IMR-90 (cell line): ENCODE data around the gene RHOH. TPM values are rescaled to one million over a fixed set of nuclear protein-coding genes. Genes with fewer than 3 reads are reported as not detected.

Experiments
- ATAC-seq: fragments of 200-7000 bp; cut with Tn5 transposase; 2 replicates; pipeline ENCODE4 v1.9.1; 2020; ENCODE audit warnings: low read depth, mild to moderate bottlenecking, moderate library complexity
- BruUV-seq: library from RNA; stranded (reverse); fragments of 400-500 nt; replicated peaks from 2 replicates; lab custom pipeline; 2021; lab: Mats Ljungman, UMichigan
- CTCF ChIA-PET: fragments of 300-600 bp; formaldehyde crosslinking; extraction: SDS; loops from one replicate; lab custom pipeline; 2021; ENCODE audit warnings: antibody characterized with exemption; lab: Yijun Ruan, JAX
- POLR2A ChIA-PET: fragments of 300-600 bp; sonication (Branson Sonifier 250); formaldehyde crosslinking; loops from one replicate; lab custom pipeline; 2022; ENCODE audit warnings: antibody characterized with exemption; ENCODE audit not compliant: unreplicated experiment; lab: Charles Lee
- DNase-seq: peaks from one replicate; pipeline ENCODE4 v3.0.0; 2013
- H2AFZ ChIP-seq: replicated peaks from 2 replicates; pipeline ENCODE3; 2013; ENCODE audit warnings: low read length, mild to moderate bottlenecking; ENCODE audit not compliant: poor library complexity
- H2AK5ac ChIP-seq: 2 replicates; pipeline ENCODE4 v1.6.1; 2013; ENCODE audit warnings: low read depth, low read length, inconsistent platforms
- H2AK9ac ChIP-seq: replicated peaks from 2 replicates; pipeline ENCODE3; 2013; ENCODE audit warnings: mild to moderate bottlenecking, low read depth, low read length, moderate library complexity; ENCODE audit not compliant: poor library complexity
- H2BK120ac ChIP-seq: 2 replicates; pipeline ENCODE4 v1.6.1; 2013; ENCODE audit warnings: low read depth, low read length, inconsistent platforms
- H2BK15ac ChIP-seq: 3 replicates; pipeline ENCODE4 v1.6.1; 2013; ENCODE audit warnings: low read depth, low read length, inconsistent platforms
- H2BK20ac ChIP-seq: 2 replicates; pipeline ENCODE4 v1.6.1; 2013; ENCODE audit warnings: low read depth, mild to moderate bottlenecking, inconsistent platforms, low read length, moderate library complexity
- H2BK5ac ChIP-seq: 2 replicates; pipeline ENCODE4 v1.6.1; 2013; ENCODE audit warnings: mild to moderate bottlenecking, low read depth, low read length, inconsistent platforms; ENCODE audit not compliant: poor library complexity, severe bottlenecking
- H3K14ac ChIP-seq: replicated peaks from 2 replicates; pipeline ENCODE4 v1.6.1; 2013; ENCODE audit warnings: low read depth, low read length, inconsistent platforms
- H3K18ac ChIP-seq: 2 replicates; pipeline ENCODE4 v1.6.1; 2013; ENCODE audit warnings: low read depth, low read length, control low read depth
- H3K23ac ChIP-seq: 2 replicates; pipeline ENCODE4 v1.6.1; 2013; ENCODE audit warnings: low read depth, low read length, inconsistent platforms
- H3K27ac ChIP-seq: 2 replicates; pipeline ENCODE4 v1.5.1; 2013; ENCODE audit warnings: mild to moderate bottlenecking, control low read depth, low read length; ENCODE audit not compliant: insufficient read depth
- H3K27me3 ChIP-seq: 2 replicates; pipeline ENCODE4 v1.6.1; 2013; ENCODE audit warnings: low read length; ENCODE audit not compliant: control insufficient read depth, insufficient read depth
- H3K36me3 ChIP-seq: 2 replicates; pipeline ENCODE4 v1.6.1; 2013; ENCODE audit warnings: low read length, mixed read lengths; ENCODE audit not compliant: control insufficient read depth, insufficient read depth
- H3K4ac ChIP-seq: 2 replicates; pipeline ENCODE4 v1.6.1; 2013; ENCODE audit warnings: low read depth, low read length, inconsistent platforms
- H3K4me1 ChIP-seq: 2 replicates; pipeline ENCODE4 v1.6.1; 2013; ENCODE audit warnings: low read length, mixed read lengths; ENCODE audit not compliant: control insufficient read depth, insufficient read depth
- H3K4me2 ChIP-seq: 2 replicates; pipeline ENCODE4 v1.6.1; 2013; ENCODE audit warnings: low read depth, mild to moderate bottlenecking, control low read depth, low read length, moderate library complexity
- H3K4me3 ChIP-seq: 2 replicates; pipeline ENCODE4 v1.5.1; 2013; ENCODE audit warnings: low read depth, mild to moderate bottlenecking, control low read depth, low read length, moderate library complexity; ENCODE audit not compliant: insufficient read depth
- H3K56ac ChIP-seq: 2 replicates; pipeline ENCODE4 v1.6.1; 2013; ENCODE audit warnings: low read length, inconsistent platforms; ENCODE audit not compliant: insufficient read depth; ENCODE audit errors: extremely low read depth
- H3K79me1 ChIP-seq, 2 experiments: 2 replicates each; pipeline ENCODE4 v1.6.1; 2013; ENCODE audit warnings: low read length in 2 of 2, inconsistent platforms in 1 of 2, low read depth in 1 of 2
- H3K9ac ChIP-seq: 2 replicates; pipeline ENCODE4 v1.6.1; 2013; ENCODE audit warnings: low read depth, low read length, control low read depth
- H3K9me1 ChIP-seq: 2 replicates; pipeline ENCODE4 v1.6.1; 2013; ENCODE audit warnings: low read length, inconsistent platforms; ENCODE audit not compliant: insufficient read depth
- H3K9me3 ChIP-seq: 2 replicates; pipeline ENCODE4 v1.6.1; 2013; ENCODE audit warnings: low read length; ENCODE audit not compliant: control insufficient read depth, insufficient read depth
- H4K20me1 ChIP-seq: 2 replicates; pipeline ENCODE4 v1.6.1; 2013; ENCODE audit warnings: low read length, inconsistent platforms; ENCODE audit not compliant: insufficient read depth
- H4K5ac ChIP-seq: 2 replicates; pipeline ENCODE4 v1.6.1; 2013; ENCODE audit warnings: mild to moderate bottlenecking, low read depth, low read length, control low read depth
- H4K8ac ChIP-seq, 2 experiments: 2 replicates each; pipeline ENCODE4 v1.6.1; 2013; ENCODE audit warnings: low read depth in 2 of 2, low read length in 2 of 2, control low read depth in 1 of 2, inconsistent platforms in 1 of 2
- H4K91ac ChIP-seq: 2 replicates; pipeline ENCODE4 v1.6.1; 2013; ENCODE audit warnings: low read depth, low read length, inconsistent platforms; ENCODE audit not compliant: insufficient read depth
- CEBPB ChIP-seq: IDR thresholded peaks from 2 replicates; pipeline ENCODE4 v1.6.1; 2012; ENCODE audit warnings: low read depth, low read length, improper control_type of control experiment
- CTCF ChIP-seq: conservative IDR thresholded peaks from 2 replicates; pipeline ENCODE4 v1.5.1; 2012; ENCODE audit warnings: mild to moderate bottlenecking, low read depth, low read length, improper control_type of control experiment
- ELK1 ChIP-seq: fragments of 150-350 bp; IDR thresholded peaks from 2 replicates; pipeline ENCODE4 v1.6.1; 2016; ENCODE audit warnings: low read depth, mild to moderate bottlenecking, low read length, moderate library complexity, borderline replicate concordance
- RAD21 ChIP-seq: IDR thresholded peaks from 2 replicates; pipeline ENCODE4 v1.6.1; 2012; ENCODE audit warnings: low read length, improper control_type of control experiment
- WGBS, 2 experiments: methylation state at CpG; one replicate each; pipeline versions ENCODE4 v1.1.5 to v1.1.7; 2013; ENCODE audit warnings: missing lambda C conversion rate in 2 of 2; ENCODE audit not compliant: insufficient read length in 1 of 2; ENCODE audit errors: extremely low coverage in 2 of 2; 5-methylcytosine and 5-hydroxymethylcytosine counted together
- dilution Hi-C: fragments of 300-500 bp; cut with HindIII; formaldehyde crosslinking; loops from one replicate; pipeline ENCODE4 v1.14.3; 2018; ENCODE audit warnings: low sequenced_read_pairs; ENCODE audit not compliant: unreplicated experiment
- in situ Hi-C: fragments of 300-500 bp; cut with MboI; formaldehyde crosslinking; loops from 3 replicates; pipeline ENCODE4 v1.14.3; 2019; ENCODE audit warnings: low sequenced_read_pairs, inconsistent platforms, mixed read lengths
- intact Hi-C: fragments of 100-400 bp; cut with micrococcal nuclease; formaldehyde crosslinking; loops from 2 replicates; pipeline ENCODE4 v1.10.0; 2022
- polyA plus RNA-seq, 3 experiments: library from polyadenylated mRNA; depleted of rRNA; stranded (reverse); fragments of >200 nt; gene quantifications; 2 replicates each; pipeline ENCODE4 v1.2.3, GENCODE V29; 2012; ENCODE audit warnings: low replicate concordance in 1 of 3
- total RNA-seq: library from RNA; depleted of rRNA; stranded (reverse); fragments of >200 nt; gene quantifications from 2 replicates; pipeline ENCODE4 v1.2.3, GENCODE V29; 2012

RHOH gene
- total and polyA plus RNA-seq, 2 of the 4 experiments (the other 2 are of a cell fraction) = not detected

GRCh38 chr4:40214661-40215418 lies 18.0 kb downstream of the RHOH start:
- dilution Hi-C loops (no loop called here), in situ Hi-C loops (no loop called here), intact Hi-C loops (no loop called here)
- no peak overlapping the region for H2AK9ac ChIP-seq
- no peak overlapping the region for H3K18ac ChIP-seq
- H2AFZ ChIP-seq = no peak overlapping the region
- DNase-seq = no peak
- no peaks in the 10 kb centered on the region for H3K36me3 ChIP-seq
- no peak overlapping the region for H3K56ac ChIP-seq
- no TSS peak for BruUV-seq
- no peak overlapping the region for H3K23ac ChIP-seq
- H3K79me1 ChIP-seq = no peaks in the 10 kb centered on the region
- ATAC-seq = no peak
- H3K9me1 ChIP-seq = no peaks in the 10 kb centered on the region
- no peak overlapping the region for H4K8ac ChIP-seq
- no peak overlapping the region for H3K27ac ChIP-seq
- H3K9me3 ChIP-seq = no peaks in the 10 kb centered on the region
- no peaks in the 10 kb centered on the region; the same call in 1 of the 2 replicates for H3K27me3 ChIP-seq
- H4K20me1 ChIP-seq = no peaks in the 10 kb centered on the region
- no peak overlapping the region for H4K5ac ChIP-seq
- no peak overlapping the region for H2BK5ac ChIP-seq
- TF ChIP-seq RAD21 (no peak), ELK1 (no peak), CEBPB (no peak), CTCF (no peak)
- no peak overlapping the region for H3K4me2 ChIP-seq
- no peak overlapping the region for H4K91ac ChIP-seq
- CTCF ChIA-PET = no interaction called here
- no peak overlapping the region for H2BK15ac ChIP-seq
- H2BK20ac ChIP-seq = no peak overlapping the region
- no peak overlapping the region for H2BK120ac ChIP-seq
- H3K9ac ChIP-seq = no peak overlapping the region
- peaks cover 4% of the 10 kb centered on the region; the same call in 1 of the 2 replicates for H3K4me1 ChIP-seq
- no peak overlapping the region for H2AK5ac ChIP-seq
- POLR2A ChIA-PET = no interaction called here
- WGBS, 2 experiments = no CpG with 5 or more reads among the region's 9 CpGs
- no peak overlapping the region for H3K4me3 ChIP-seq
- H3K4ac ChIP-seq = no peak overlapping the region
- no peak overlapping the region for H3K14ac ChIP-seq
